Epithelial cell of prostate (primary cell): ENCODE data around the gene PTPRS.
A peak's percentile ranks its signal among the peaks of the same experiment; 100 is the strongest.

Experiments used
- DNase-seq: peaks from one replicate; pipeline ENCODE4 v3.0.0-alpha.2; 2011; ENCODE audit warnings: low read depth, low spot score
- H3K27ac ChIP-seq: fragments of 450-650 bp; 2 replicates; pipeline ENCODE4 v1.5.1; 2017; ENCODE audit warnings: mild to moderate bottlenecking

The PTPRS gene

DNA sequence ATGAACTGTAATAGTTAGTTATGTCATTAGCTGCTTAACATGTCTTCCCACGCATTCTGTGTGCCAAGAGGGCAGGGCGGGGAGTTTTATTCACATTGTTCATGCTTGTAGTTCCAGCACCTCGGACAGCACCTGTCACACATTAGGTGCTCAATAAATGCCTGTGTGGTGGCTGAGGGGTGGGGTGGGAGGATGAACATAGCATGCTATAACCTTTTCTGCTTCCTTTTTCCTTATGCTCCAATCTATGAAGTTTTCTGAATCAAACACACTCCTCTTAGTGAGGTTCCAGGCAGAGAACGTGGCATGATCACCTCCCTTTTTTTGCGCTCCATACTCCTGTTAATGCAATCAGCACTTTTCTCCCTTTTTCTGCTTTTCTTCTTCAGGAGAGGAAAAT lies 15.8 kb upstream of the PTPRS start:
- no peak for DNase-seq
- no peak overlapping the region for H3K27ac ChIP-seq

DNA sequence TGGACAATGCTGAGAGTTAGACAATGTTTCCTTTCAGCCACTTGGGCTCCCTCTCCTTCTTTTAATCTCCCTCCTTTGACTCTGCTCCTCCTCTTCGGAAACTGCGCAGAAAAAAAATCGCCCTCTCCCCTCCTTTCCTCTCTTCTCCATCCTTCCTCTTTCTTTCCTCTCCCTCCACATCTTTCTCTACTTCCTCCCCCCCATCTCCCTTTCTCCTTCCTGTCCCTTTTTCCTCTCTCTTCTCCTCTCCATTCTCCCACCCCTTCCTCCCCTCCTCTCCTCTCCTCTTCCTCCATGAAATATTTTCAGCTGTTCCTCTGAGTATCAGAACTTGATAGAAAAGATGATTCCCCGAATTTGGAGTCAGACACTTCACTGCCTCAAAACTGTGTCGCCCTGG lies 15.1 kb upstream of the PTPRS start:
- H3K27ac ChIP-seq = no peak overlapping the region

DNA sequence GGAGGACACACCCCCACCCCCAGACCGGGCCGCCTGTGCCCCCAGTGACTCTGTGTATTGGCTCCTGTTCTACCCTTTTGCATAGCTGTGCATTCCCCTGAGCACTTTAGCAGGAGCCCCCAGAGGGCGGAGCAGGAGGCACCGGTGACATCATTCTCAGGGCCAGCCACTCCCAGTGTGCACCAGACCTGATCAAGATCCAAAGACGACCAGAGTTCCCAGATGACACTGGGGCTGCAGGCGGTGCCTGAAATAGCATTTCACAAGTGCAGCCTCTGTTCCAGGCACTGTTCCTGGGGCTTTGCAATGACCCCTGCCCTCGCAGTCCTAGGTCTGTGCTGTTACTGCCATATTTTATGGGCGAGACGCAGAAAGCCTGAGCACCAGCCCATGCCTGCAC lies 14.5 kb upstream of the PTPRS start:
- no peak overlapping the region for H3K27ac ChIP-seq
- DNase-seq = no peak

More for the DNA sequence above, 15.1 kb upstream of the PTPRS start:
- no peak for DNase-seq

DNA sequence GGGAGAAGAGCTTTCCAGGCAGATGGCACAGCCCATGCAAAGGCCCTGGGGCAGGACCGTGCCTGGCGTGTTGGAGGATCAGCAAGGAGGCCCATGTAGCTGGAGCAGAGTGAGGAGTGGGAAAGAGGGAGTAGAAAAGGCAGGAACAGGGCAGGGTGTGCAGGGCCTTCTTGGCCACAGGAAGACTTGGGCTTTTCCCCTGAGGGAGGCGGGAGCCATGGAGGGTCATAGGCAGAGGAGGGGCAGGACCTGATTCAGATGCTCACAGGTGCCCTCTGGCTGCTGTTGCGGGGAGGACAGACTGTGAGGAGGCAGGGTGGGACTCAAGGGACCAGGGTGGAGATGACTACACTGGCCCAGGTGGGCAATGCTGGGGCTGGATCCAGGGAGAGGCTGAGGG lies 13.8 kb upstream of the PTPRS start:
- H3K27ac ChIP-seq = no peak overlapping the region
- DNase-seq = no peak

DNA sequence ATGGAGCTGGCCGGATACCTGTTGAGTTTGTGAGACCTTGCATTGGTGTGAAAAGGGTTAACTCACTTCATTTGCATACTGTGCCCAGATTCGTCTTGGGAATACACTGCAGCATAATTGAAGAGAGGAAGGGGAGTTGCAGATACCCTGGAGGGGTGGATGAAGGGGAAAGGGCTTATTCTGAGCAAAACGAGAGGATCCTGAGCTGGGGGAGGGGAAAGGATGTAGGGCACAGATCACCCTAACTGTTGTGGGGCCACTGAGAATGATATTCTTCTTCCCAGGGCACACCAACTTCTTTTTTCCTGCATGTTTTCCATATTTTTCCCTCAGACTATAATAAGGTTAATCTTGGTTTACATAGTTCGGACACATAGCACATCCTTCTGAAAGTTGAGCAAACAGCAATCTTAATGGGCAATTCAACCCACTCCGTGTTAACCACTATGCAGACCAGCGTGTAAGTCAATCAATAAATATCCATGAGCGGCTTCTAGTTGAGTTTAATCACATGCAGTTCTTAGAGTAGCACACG lies 11.7 kb upstream of the PTPRS start:
- H3K27ac ChIP-seq = no peak overlapping the region
- no peak for DNase-seq

DNA sequence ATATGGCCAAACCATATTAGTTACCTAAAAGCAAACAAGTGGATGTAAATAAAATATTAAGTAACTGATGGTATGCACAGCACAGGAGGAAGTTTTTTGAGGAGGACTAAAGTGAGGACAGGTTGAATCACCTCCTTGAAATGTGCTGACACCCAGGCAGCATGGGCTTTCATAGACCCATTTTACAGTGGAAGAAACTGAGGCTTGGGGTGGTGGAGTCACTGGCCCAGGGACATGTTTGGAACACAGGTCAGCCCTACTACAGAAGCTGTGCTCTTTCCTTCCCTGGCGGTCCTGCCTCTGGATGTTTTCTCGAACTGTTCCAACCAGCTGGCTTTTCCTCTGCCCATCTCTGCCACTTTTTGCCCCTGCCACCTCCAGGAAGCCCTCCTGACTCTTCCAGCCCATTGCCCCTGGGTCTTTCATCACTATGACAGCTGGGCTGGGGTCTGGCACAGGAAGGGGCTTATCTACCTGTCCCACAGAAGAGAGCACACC lies 11.2 kb upstream of the PTPRS start:
- DNase-seq = no peak
- H3K27ac ChIP-seq = no peak overlapping the region

DNA sequence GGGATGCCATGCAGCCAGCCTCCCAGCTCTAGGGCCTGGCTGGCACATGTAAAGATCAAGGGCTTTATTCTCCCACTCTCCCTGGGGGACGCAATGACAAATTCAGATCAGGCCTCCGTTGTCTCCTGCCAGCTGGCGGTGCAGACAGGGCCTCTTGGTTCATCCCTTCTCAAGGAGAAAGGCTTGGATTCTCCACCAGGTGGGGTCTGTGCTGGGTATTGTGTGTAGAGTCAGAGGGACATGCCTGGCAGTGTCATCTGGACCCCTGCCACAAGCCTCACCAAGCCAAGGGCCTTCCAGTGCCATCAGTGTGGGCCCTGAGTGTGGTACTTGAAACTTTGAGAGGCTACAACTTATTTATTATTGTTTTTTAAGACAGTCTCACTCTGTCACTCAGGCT lies 8.4 kb upstream of the PTPRS start:
- no peak overlapping the region for H3K27ac ChIP-seq
- no peak for DNase-seq

DNA sequence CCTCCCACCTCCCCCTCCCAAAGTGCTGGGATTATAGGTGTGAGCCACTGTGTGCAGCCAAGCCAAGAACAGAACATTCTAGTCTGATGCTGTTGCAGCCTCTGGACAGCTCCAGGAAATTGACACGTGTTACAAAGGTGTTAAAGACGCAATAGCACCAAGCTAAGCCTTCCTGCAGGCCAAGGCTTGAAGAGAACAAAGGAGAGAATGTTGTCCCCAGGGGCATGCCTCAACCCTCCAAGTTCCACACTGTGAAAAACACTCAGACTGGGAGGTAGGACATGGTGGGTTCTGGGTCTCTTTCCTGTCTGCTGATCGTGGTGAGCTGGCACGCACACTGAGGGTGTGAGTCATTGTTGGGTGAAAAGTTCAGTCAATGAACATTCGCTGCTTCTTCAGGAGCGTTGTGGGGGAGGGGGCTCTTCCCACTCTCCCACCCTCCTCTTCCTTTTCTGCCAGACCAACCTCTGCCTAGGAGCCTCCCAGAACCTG lies 5.3 kb upstream of the PTPRS start:
- peak; percentile 40 for DNase-seq
- no peak overlapping the region for H3K27ac ChIP-seq

DNA sequence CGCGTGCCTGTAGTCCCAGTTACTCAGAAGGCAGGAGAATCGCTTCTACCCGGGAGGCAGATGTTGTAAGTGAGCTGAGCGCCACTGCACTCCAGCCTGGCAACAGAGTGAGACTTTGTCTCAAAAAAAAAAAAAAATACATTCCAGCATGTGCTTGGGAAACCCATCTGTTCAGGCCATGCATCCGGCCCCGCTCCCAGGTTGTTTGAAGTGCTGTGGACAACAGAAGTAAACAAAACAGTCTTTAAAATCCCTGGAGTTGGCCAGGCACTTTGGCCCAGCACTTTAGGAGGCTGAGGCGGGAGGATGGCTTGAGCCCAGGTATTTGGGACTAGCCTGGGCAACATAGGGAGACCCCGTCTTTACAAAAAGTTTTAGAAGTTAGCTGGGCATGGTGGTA lies 3.2 kb upstream of the PTPRS start:
- no peak for DNase-seq
- no peak overlapping the region for H3K27ac ChIP-seq

DNA sequence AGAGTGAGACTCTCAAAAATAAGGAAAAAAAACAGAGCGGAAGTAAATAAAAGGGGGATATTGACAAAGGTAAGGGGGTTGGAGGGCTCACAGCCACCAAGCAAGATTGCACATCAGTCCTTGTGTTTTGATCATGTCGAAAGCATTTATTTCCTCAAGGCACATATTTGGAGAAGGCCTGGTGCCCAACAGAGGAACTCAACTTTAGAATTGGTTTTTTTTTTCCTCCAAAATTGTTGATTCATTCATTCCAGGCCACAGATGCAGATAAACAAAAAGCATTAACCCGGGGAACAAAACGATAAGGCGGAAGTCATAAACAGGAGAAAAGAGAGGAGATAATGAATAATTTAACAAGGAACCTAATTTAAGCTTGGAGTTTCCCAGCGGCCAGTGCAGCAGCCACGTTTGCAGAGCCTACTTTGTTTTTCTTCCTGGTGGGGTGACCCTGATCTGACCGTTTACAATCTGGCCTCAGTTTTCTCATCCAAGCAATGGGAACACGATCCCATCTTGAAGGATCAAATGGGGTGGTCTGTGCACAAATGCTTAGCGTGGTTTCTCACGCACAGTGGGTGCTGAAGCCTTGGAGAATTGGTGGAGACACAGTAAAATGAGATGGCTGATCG lies 2.1 kb upstream of the PTPRS start:
- H3K27ac ChIP-seq = no peak overlapping the region
- DNase-seq = no peak

DNA sequence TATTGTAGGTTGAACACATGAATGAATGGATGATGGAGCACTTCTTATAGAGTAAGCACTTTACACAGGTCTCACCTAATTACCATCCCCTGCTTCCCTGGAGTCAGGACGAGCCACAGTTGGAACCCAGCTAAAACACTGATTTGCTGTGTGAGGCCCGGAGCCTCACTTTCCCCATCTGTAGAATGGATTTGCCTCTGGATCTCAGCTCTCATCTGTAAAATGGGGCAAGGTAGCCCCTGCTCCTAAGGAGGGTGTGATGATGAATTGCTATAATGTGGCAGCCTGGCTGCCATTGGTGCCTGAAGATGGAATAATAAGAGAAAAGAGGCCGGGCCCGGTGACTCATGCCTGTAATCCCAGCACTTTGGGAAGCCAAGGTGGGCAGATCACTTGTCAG lies 1.4 kb upstream of the PTPRS start:
- no peak for DNase-seq
- H3K27ac ChIP-seq = no peak overlapping the region

DNA sequence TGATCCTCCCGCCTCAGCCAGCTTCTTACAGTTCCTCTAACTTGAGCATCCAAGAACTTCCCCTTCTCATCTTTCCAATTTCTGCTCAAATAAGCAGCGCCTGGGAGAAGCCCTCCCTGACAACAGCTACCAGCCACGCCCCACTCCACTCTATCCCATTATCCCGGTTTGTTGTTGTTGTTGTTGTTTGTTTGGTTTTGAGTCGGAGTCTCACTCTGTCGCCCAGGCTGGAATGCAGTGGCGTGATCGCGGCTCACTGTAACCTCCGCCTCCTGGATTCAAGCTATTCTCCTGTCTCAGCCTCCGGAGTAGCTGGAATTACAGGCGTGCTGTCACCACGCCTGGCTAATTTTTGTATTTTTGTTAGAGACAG lies 822 bp upstream of the PTPRS start:
- no peak overlapping the region for H3K27ac ChIP-seq
- DNase-seq = no peak

DNA sequence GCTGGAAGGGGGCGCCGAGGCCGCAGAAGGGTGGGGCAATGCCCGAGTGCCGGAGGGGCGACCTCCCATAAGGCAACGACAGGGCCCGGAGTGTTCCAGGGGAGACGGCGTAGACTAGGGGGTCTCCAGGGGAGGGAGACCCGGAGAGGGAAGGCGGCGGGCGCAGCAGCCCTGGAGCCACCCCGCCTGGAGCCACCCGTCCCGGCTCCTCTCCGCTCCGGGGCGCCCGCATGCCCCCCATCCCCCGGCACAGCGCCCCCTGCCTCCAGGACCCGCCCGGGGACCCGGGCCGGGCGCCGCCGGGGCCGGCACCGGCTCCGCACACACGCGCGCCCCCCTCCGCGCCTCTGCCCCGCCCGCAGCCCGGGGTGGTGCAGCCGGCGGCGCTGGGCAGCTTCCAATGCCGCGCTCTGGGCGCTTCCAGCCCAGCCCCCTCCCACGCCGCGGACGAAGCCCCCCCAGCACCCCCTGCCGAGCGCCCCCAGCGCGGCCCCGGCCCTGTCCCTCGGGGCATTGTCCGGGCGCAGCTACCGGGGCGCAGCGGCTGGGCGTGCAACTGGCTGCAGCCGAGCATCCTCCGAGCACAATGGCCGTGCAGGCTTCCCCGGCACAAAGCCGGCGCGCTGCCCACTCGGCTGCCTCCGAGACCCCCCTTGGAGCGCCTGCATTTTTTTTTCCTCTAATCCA lies 519 bp downstream of the PTPRS start:
- H3K27ac ChIP-seq = no peak overlapping the region
- no peak for DNase-seq

DNA sequence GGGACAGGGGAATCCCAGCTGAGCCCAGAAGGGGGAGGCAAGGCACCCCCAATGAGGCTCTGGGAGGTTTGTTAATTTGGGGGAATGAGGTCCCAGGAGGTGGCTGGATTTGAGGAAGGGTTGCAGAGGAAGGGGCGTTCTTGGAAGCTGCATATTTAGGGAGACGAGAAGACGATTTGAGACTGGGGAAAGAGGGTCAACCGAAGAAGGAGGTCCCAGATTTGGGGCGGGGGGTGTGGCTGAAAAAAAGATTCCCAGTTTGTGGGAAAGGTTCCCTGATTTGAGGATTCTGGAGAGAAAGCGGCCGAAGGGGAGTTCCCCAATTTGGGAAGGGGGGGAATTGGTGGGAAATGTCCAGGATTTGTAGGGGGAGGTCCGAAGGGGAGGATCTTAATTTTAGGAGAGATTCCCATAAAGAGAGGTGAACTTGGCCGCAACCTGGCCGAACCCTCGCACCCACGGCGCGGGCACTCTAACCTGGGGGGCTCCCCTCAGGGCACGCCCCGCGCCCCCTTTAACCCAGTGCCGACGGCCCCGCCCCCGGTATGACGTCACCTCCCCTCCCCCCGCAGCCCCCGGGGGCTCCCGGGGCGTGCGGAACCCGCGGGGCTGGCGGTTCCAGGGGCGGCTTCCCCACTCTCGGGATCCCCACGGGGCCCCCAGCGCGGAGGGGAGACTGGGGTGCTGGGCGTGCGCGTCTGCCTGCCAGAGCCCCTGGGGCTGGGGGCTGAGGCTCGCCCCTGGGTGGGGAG lies 1.2 kb downstream of the PTPRS start:
- H3K27ac ChIP-seq = no peak overlapping the region
- DNase-seq = no peak

DNA sequence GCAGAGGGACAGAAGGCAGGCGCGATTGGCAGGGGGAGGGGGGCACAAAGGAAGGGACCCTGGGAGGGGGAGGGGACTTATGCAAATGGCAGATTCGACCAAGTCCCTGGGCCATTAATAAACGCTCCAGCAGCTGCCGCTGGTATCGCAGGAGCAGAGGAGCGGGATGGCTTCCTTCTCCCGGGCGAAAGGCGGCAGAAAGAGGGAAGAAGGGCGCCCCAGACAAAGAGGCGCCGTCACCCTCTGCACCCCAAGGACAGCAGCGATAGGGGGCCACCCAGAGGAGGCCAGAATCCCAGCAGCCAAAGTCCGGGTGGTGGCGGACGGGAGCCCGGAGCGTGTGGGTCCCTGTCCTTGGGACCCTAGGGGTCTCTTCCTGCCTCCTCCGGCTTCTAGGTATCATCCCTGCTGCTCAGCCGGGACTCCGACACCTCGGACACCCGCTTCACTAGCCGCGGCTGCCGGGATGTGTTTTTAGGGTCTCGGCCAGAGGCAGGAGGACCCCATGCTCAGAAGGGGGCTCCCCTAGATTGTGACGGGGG lies 1.9 kb downstream of the PTPRS start:
- H3K27ac ChIP-seq = no peak overlapping the region
- DNase-seq = no peak

DNA sequence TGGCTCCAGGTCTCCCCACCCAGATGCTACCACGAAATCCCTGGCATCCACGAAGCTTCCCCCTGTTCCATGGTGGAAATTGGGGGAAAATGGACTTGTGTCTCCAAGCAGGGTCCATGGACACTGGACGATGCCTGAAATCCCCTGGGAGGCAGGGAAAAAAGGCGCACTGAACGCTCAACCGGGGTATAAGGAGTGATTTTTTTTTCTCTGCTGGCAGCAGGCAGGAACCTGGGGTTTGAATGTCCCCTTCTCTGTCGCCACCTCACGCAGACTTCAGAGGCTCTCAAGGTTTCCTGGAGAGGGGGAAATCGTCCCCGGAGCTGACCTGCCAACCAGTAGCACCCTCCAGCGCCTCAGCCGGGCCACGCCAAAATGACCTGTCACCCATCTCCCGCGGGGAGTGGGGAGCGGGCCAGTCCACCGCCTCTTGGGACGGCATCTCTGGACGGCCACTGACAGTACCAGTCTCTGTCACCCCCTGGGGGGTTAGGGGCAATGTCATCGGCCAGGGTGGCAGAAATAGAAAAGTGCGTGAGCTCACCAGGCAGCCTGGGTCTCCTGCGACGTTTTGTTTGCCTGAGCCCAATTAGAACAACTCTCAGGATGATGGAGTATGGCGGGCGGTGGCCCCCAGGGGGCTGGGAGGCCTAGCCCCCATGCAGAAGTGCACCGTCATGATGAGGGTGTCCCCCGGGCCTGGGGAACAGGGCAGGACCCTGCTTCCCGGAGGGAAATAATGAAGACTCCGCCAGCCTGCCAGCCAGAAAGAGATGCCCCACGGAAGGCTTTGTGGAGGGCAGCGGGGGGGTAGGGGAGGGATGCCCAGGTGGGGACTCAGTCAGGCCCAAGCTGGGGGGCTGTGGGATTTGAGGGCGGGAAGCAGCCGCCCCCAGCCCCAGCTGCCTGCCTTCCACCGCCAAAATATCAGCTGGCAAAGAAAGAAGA lies 2.6 kb downstream of the PTPRS start:
- no peak for DNase-seq
- no peak overlapping the region for H3K27ac ChIP-seq

DNA sequence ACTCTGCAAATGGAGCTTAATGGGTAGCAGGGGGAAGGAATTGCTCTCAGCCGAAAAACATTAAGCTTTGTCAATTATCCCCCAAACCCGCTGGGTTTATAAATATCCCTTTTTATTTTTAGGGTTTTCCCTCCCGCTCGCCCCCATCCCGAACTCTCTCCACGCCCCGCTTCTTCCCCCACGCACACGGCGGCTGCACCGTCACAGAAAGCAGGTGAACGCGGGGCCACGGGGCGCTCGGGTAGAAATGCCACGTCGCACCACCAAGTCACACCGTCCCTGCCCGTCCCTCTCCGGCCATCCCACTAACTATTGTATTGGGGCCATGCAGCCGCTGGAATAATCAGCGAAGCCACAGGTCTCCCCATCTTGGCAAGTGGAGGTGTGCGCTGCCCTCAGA lies 3.5 kb downstream of the PTPRS start:
- no peak for DNase-seq
- no peak overlapping the region for H3K27ac ChIP-seq

DNA sequence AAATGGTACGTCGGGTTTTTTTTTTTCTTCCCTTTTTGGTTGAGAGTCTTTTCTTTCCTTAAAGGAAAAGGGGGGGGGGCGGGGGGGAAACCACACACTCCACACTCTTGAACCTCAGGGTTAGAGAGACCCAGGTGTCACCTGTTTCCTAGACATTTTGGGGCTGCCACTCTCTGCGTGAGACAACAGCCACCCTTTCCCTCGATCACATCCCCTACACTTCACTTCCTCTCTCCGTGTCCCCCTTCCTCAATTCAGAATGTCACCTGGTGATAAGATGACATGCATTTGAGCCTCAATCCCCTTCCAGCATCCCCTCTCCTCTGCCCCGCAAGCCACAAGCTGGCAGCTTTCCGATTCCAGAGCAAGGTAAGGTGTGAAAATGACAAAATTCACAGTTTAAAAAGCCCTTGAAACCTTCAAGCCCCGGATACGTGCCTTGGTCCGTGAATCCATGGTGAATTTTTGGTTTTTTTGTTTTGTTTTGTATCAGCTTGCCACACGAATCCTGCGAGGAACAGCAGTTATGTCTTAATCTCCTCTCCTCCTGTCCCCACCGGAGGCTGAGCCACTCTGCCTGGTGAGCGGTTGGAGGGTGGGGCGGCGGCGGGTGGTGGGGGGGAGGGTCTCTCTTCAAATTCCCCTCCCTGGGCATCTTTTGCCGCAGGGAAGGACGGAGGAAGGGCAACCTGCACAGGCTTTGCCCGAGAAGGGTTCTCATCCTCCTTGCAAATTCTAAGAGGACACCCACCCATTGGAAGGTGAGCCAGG lies 4.2 kb downstream of the PTPRS start:
- DNase-seq = no peak
- no peak overlapping the region for H3K27ac ChIP-seq

DNA sequence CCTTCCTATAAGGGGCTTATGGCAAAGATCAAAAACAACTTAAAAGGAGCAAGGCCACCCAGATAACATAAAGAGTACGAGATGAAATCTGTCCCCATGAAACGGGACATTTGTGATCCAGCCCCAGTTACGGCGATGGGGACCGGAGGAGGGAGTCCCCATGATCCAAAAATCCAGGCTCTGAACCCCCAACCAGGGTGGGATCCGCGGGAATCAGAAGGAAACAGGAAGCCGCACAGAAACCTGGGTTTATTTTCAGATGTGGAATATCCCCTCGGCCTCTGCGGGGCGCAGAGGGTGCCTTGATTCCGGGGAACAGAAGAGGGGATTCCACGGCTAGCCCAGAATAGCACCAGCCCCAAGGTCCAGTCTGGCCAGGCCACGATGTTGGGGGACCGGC lies 5.0 kb downstream of the PTPRS start:
- DNase-seq = no peak
- H3K27ac ChIP-seq = no peak overlapping the region
